IMR-90 (cell line): ENCODE data around the gene TGFB2. TPM values are rescaled to one million over a fixed set of nuclear protein-coding genes. Genes with fewer than 3 reads are reported as not detected.

ENCODE experiments used
- ATAC-seq: fragments of 200-7000 bp; cut with Tn5 transposase; 2 replicates; pipeline ENCODE4 v1.9.1; 2020; ENCODE audit warnings: low read depth, mild to moderate bottlenecking, moderate library complexity
- BruUV-seq: library from RNA; stranded (reverse); fragments of 400-500 nt; replicated peaks from 2 replicates; lab custom pipeline; 2021; lab: Mats Ljungman, UMichigan
- CTCF ChIA-PET: fragments of 300-600 bp; formaldehyde crosslinking; extraction: SDS; loops from one replicate; lab custom pipeline; 2021; ENCODE audit warnings: antibody characterized with exemption; lab: Yijun Ruan, JAX
- POLR2A ChIA-PET: fragments of 300-600 bp; sonication (Branson Sonifier 250); formaldehyde crosslinking; loops from one replicate; lab custom pipeline; 2022; ENCODE audit warnings: antibody characterized with exemption; ENCODE audit not compliant: unreplicated experiment; lab: Charles Lee
- DNase-seq: peaks from one replicate; pipeline ENCODE4 v3.0.0; 2013
- H2AFZ ChIP-seq: replicated peaks from 2 replicates; pipeline ENCODE3; 2013; ENCODE audit warnings: low read length, mild to moderate bottlenecking; ENCODE audit not compliant: poor library complexity
- H2AK5ac ChIP-seq: 2 replicates; pipeline ENCODE4 v1.6.1; 2013; ENCODE audit warnings: low read depth, low read length, inconsistent platforms
- H2AK9ac ChIP-seq: replicated peaks from 2 replicates; pipeline ENCODE3; 2013; ENCODE audit warnings: mild to moderate bottlenecking, low read depth, low read length, moderate library complexity; ENCODE audit not compliant: poor library complexity
- H2BK120ac ChIP-seq: 2 replicates; pipeline ENCODE4 v1.6.1; 2013; ENCODE audit warnings: low read depth, low read length, inconsistent platforms
- H2BK15ac ChIP-seq: 3 replicates; pipeline ENCODE4 v1.6.1; 2013; ENCODE audit warnings: low read depth, low read length, inconsistent platforms
- H2BK20ac ChIP-seq: 2 replicates; pipeline ENCODE4 v1.6.1; 2013; ENCODE audit warnings: low read depth, mild to moderate bottlenecking, inconsistent platforms, low read length, moderate library complexity
- H2BK5ac ChIP-seq: 2 replicates; pipeline ENCODE4 v1.6.1; 2013; ENCODE audit warnings: mild to moderate bottlenecking, low read depth, low read length, inconsistent platforms; ENCODE audit not compliant: poor library complexity, severe bottlenecking
- H3K14ac ChIP-seq: replicated peaks from 2 replicates; pipeline ENCODE4 v1.6.1; 2013; ENCODE audit warnings: low read depth, low read length, inconsistent platforms
- H3K18ac ChIP-seq: 2 replicates; pipeline ENCODE4 v1.6.1; 2013; ENCODE audit warnings: low read depth, low read length, control low read depth
- H3K23ac ChIP-seq: 2 replicates; pipeline ENCODE4 v1.6.1; 2013; ENCODE audit warnings: low read depth, low read length, inconsistent platforms
- H3K27ac ChIP-seq: 2 replicates; pipeline ENCODE4 v1.5.1; 2013; ENCODE audit warnings: mild to moderate bottlenecking, control low read depth, low read length; ENCODE audit not compliant: insufficient read depth
- H3K27me3 ChIP-seq: 2 replicates; pipeline ENCODE4 v1.6.1; 2013; ENCODE audit warnings: low read length; ENCODE audit not compliant: control insufficient read depth, insufficient read depth
- H3K36me3 ChIP-seq: 2 replicates; pipeline ENCODE4 v1.6.1; 2013; ENCODE audit warnings: low read length, mixed read lengths; ENCODE audit not compliant: control insufficient read depth, insufficient read depth
- H3K4ac ChIP-seq: 2 replicates; pipeline ENCODE4 v1.6.1; 2013; ENCODE audit warnings: low read depth, low read length, inconsistent platforms
- H3K4me1 ChIP-seq: 2 replicates; pipeline ENCODE4 v1.6.1; 2013; ENCODE audit warnings: low read length, mixed read lengths; ENCODE audit not compliant: control insufficient read depth, insufficient read depth
- H3K4me2 ChIP-seq: 2 replicates; pipeline ENCODE4 v1.6.1; 2013; ENCODE audit warnings: low read depth, mild to moderate bottlenecking, control low read depth, low read length, moderate library complexity
- H3K4me3 ChIP-seq: 2 replicates; pipeline ENCODE4 v1.5.1; 2013; ENCODE audit warnings: low read depth, mild to moderate bottlenecking, control low read depth, low read length, moderate library complexity; ENCODE audit not compliant: insufficient read depth
- H3K56ac ChIP-seq: 2 replicates; pipeline ENCODE4 v1.6.1; 2013; ENCODE audit warnings: low read length, inconsistent platforms; ENCODE audit not compliant: insufficient read depth; ENCODE audit errors: extremely low read depth
- H3K79me1 ChIP-seq, 2 experiments: 2 replicates each; pipeline ENCODE4 v1.6.1; 2013; ENCODE audit warnings: low read length in 2 of 2, inconsistent platforms in 1 of 2, low read depth in 1 of 2
- H3K9ac ChIP-seq: 2 replicates; pipeline ENCODE4 v1.6.1; 2013; ENCODE audit warnings: low read depth, low read length, control low read depth
- H3K9me1 ChIP-seq: 2 replicates; pipeline ENCODE4 v1.6.1; 2013; ENCODE audit warnings: low read length, inconsistent platforms; ENCODE audit not compliant: insufficient read depth
- H3K9me3 ChIP-seq: 2 replicates; pipeline ENCODE4 v1.6.1; 2013; ENCODE audit warnings: low read length; ENCODE audit not compliant: control insufficient read depth, insufficient read depth
- H4K20me1 ChIP-seq: 2 replicates; pipeline ENCODE4 v1.6.1; 2013; ENCODE audit warnings: low read length, inconsistent platforms; ENCODE audit not compliant: insufficient read depth
- H4K5ac ChIP-seq: 2 replicates; pipeline ENCODE4 v1.6.1; 2013; ENCODE audit warnings: mild to moderate bottlenecking, low read depth, low read length, control low read depth
- H4K8ac ChIP-seq, 2 experiments: 2 replicates each; pipeline ENCODE4 v1.6.1; 2013; ENCODE audit warnings: low read depth in 2 of 2, low read length in 2 of 2, control low read depth in 1 of 2, inconsistent platforms in 1 of 2
- H4K91ac ChIP-seq: 2 replicates; pipeline ENCODE4 v1.6.1; 2013; ENCODE audit warnings: low read depth, low read length, inconsistent platforms; ENCODE audit not compliant: insufficient read depth
- CEBPB ChIP-seq: IDR thresholded peaks from 2 replicates; pipeline ENCODE4 v1.6.1; 2012; ENCODE audit warnings: low read depth, low read length, improper control_type of control experiment
- WGBS, 2 experiments: methylation state at CpG; one replicate each; pipeline versions ENCODE4 v1.1.5 to v1.1.7; 2013; ENCODE audit warnings: missing lambda C conversion rate in 2 of 2; ENCODE audit not compliant: insufficient read length in 1 of 2; ENCODE audit errors: extremely low coverage in 2 of 2; 5-methylcytosine and 5-hydroxymethylcytosine counted together
- dilution Hi-C: fragments of 300-500 bp; cut with HindIII; formaldehyde crosslinking; loops from one replicate; pipeline ENCODE4 v1.14.3; 2018; ENCODE audit warnings: low sequenced_read_pairs; ENCODE audit not compliant: unreplicated experiment
- in situ Hi-C: fragments of 300-500 bp; cut with MboI; formaldehyde crosslinking; loops from 3 replicates; pipeline ENCODE4 v1.14.3; 2019; ENCODE audit warnings: low sequenced_read_pairs, inconsistent platforms, mixed read lengths
- intact Hi-C: fragments of 100-400 bp; cut with micrococcal nuclease; formaldehyde crosslinking; loops from 2 replicates; pipeline ENCODE4 v1.10.0; 2022
- polyA plus RNA-seq, 3 experiments: library from polyadenylated mRNA; depleted of rRNA; stranded (reverse); fragments of >200 nt; gene quantifications; 2 replicates each; pipeline ENCODE4 v1.2.3, GENCODE V29; 2012; ENCODE audit warnings: low replicate concordance in 1 of 3
- total RNA-seq: library from RNA; depleted of rRNA; stranded (reverse); fragments of >200 nt; gene quantifications from 2 replicates; pipeline ENCODE4 v1.2.3, GENCODE V29; 2012

The TGFB2 gene
- total and polyA plus RNA-seq, 2 of the 4 experiments (the other 2 are of a cell fraction), result 3.7 to 3.8 TPM

GRCh38 chr1:218488986-218489385, 143.8 kb downstream of the TGFB2 start:
- Histone ChIP-seq H4K20me1 (no peaks in the 10 kb centered on the region), H4K5ac (no peak overlapping the region), H2BK120ac (peak overlapping the region; percentile 83), H2AK5ac (no peak overlapping the region), H3K36me3 (no peaks in the 10 kb centered on the region), H2BK15ac (no peak overlapping the region), H3K4ac (peak overlapping the region; percentile 75; the same call in 1 of the 2 replicates), H3K4me1 (peaks cover 7% of the 10 kb centered on the region), H3K9me3 (no peaks in the 10 kb centered on the region), H3K79me1 (no peaks in the 10 kb centered on the region), H2BK5ac (peak overlapping the region; percentile 83), H3K4me2 (no peak overlapping the region), H3K9ac (no peak overlapping the region), H3K9me1 (peaks cover 7% of the 10 kb centered on the region; the same call in 1 of the 2 replicates), H3K14ac (0 out of 2 replicates have a peak overlapping the region, but pooled peaks have one; percentile 50), H4K91ac (peak overlapping the region; percentile 31; the same call in 1 of the 2 replicates), H2BK20ac (peak overlapping the region; percentile 80; the same call in 1 of the 2 replicates), H3K18ac (no peak overlapping the region; the same call in 1 of the 2 replicates), H3K4me3 (no peak overlapping the region), H4K8ac (peak overlapping the region in 1 of 2 experiments; percentile 80; a peak in 3 of 4 replicates), H3K27me3 (no peaks in the 10 kb centered on the region), H3K56ac (no peak overlapping the region), H3K27ac (no peak overlapping the region), H2AFZ (no peak overlapping the region), H2AK9ac (no peak overlapping the region), H3K23ac (peak overlapping the region; percentile 38; the same call in 1 of the 2 replicates)
- ATAC-seq (peak; percentile 40; the same call in 1 of the 2 replicates), DNase-seq (peak; percentile 22)
- in situ Hi-C loops, result loop anchor here (10.0 kb wide), 1 partner anchor 576 kb away; no protein-coding TSS in a partner anchor
- WGBS, 2 experiments, result no CpG with 5 or more reads among the region's 3 CpGs
- CTCF ChIA-PET, result no interaction called here
- dilution Hi-C loops, result no loop called here
- intact Hi-C loops, result no loop called here
- no peak for TF ChIP-seq CEBPB
- no TSS peak for BruUV-seq
- POLR2A ChIA-PET, result interaction anchor here (0.6 kb wide), 1 partner anchor 42 kb away, joined by 3 read pairs; no protein-coding TSS in a partner anchor
